ENCODE measurements around the gene TP53I13. TPM values are rescaled to one million over a fixed set of nuclear protein-coding genes. Genes with fewer than 3 reads are reported as not detected.

TP53I13 gene
- total RNA-seq, 1 donor from 2014 or later = 51.3 TPM

GRCh38 chr17:29614349-29615047, 46.0 kb downstream of the TP53I13 start:
- DNase-seq (ENCODE audit: low spot score) = no peak

- DNase-seq (ENCODE audit: low spot score) = peak; percentile 66
These were observed 46.5 kb downstream of the TP53I13 start for GRCh38 chr17:29615048-29615385.

DNA sequence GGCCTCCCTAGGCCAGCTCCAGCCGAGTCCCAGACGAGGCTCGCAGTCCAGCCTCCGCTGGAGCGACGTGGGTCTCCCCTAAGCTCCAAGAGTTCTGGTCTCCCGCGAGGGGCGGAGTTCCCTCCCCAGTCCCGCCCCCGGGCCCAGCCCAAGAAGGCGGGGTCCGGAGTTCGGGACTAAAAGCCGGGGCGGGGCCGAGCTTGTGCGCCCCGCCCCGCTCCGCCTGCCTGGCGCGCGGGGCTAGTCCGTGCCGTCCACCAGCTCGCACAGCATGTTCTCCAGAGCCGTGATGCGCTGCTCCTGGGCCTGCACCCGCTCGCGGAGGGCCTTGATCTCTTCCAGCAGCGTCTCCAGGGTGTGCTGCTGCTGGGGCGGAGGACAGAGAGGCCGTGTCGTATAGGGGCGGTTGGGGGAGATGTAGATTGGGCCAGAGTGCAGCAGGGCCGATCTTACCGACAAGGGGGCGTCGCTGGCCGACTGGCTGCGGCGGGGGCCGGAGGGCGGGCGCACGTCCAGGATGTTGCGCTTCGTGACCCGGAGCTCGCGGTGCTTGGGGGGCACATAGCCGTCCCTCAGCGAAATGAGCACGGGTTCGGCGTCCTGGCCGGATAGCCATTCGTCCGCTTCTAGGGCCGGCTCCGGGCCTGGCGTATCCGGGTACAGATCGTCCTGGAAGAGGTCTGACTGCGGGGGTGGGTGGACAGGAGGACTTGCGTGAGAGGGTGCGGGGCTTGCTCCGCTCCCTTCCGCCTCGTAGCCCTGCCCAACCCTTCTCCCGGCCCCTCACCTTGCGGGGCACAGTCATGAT, 47.2 kb downstream of the TP53I13 start:
- peak; percentile 92 for DNase-seq (ENCODE audit: low spot score)

DNA sequence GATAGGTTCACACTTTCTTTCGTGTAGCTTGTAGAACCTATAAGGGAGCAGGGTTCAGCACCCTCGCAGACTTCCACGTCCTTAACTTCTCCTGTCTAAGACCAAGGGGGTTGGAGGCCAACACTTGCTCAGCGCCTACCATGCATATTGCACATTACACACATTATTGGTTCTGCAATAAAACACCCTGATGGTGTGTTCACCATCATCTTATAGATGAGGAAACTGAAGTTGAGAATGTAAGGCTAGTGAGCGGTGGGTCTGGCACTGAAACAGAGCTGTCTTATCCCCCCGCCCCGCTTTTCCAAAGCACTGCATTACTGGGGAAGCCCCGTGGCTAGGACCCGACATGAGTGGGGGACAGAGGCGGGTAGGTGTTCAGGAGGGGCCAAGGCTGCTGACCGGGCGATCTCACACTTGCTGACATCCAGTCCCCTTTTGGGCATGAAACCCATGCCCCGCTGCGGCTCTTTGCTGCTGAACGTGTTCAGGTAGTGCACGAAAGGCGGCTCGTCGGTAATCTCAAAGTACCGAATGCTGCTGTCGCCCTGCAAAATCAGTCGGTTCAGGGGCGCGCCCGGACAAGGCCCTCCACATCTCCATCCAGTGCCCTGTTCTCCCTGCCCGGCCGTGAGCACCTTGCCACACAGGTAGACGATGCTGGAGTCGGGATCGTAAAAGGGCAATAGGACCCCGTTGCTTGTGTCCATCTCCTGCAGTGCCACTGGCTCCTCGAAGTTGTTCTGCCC, 48.0 kb downstream of the TP53I13 start:
- DNase-seq (ENCODE audit: low spot score) = no peak

- peak; percentile 51 for DNase-seq (ENCODE audit: low spot score)
These were observed 48.6 kb downstream of the TP53I13 start for GRCh38 chr17:29617125-29617480.

DNA sequence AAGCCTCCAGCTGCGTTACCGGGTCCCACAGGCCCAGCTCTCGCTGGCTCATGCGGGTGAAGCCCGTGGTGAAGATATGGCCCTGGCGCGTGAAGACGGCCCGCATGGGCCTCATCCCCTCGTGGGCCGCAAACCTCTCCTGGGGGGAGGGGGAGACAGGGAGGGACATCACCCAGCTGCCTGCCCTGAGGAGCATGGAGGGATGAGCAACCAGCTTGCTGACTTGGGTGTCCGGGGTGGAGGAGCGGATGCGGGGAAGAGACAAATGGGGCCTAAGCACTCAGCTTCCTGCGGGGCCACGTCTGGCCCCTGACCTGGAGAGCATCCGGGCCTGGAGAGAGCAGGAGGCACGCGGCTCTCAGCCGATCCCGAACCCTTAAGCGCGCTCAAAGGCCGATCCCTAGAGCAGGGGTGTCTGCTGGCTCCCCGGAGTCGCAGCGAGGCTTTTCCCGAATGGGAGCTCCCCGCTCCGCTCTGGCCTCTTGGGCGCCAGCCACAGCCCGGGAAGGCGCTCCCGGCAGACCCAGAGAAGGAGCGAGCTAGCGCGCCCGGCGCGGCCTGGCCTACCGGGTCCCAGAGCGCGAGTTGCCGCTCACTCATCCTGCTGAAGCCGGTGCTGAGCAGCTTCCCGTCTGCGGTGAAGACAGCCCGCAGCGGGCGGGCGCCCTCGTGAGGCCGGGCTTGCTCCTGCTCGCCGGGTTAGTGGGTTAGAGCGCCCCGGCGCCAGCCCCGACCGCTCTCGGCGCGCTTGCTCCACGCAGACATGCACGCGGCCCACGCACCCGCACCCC, 49.2 kb downstream of the TP53I13 start:
- no peak for DNase-seq (ENCODE audit: low spot score)

GRCh38 chr17:29618272-29619065, 50.0 kb downstream of the TP53I13 start:
- no peak for DNase-seq (ENCODE audit: low spot score)

- DNase-seq (ENCODE audit: low spot score) = no peak
These were observed 50.8 kb downstream of the TP53I13 start for GRCh38 chr17:29619251-29619650.

DNA sequence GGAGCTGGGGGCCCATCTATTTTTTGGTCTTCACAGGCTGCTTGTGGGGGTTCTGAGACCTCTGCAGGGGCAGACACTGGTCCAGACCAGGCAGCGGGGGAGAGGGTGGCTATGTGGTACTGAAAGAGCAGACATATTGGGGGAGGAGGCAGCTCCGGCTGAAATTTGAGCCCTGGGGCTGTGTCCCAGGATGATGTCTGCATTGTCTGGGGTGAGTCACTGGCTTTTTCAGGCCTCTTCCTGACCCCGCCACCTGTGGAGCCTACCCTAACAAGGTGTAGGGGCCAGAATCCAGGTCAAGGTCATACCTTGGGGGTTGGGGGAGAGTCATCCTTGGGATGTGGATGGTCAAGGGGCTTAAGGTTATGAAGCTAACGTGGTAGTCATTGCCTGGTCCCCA, 51.8 kb downstream of the TP53I13 start:
- DNase-seq (ENCODE audit: low spot score) = no peak

- no peak for DNase-seq (ENCODE audit: low spot score)
These were observed 52.4 kb downstream of the TP53I13 start for GRCh38 chr17:29620779-29621500.

DNA sequence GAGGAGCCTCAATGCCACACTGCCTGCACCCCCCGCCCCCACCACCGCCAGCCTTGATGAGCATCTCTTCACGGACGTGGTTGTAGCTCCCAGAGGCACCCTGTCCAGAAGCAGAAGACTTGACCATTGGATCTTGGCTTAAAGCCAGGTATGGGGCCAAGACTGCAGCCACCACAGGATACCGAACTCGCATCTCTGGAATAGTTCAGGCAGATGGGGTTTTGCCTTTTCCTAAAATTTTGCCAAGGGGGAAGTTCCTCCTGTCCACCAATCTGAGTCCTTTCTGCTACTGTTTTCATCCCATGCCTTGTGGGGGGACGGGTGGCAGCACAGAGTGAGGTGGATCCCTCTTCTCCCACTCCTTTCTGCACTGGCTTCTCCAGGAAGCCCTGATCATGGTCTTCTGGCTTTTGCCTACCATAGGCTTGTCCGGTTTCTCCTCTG, 53.3 kb downstream of the TP53I13 start:
- no peak for DNase-seq (ENCODE audit: low spot score)

Other genes starting within 250 kb of the TP53I13 start
- 84.7 TPM for gene TAOK1, start 178.3 kb upstream of the TP53I13 start, total RNA-seq (ENCODE audit: insufficient read depth, low replicate concordance)
- gene ABHD15, start 1.7 kb upstream of the TP53I13 start, total RNA-seq (ENCODE audit: insufficient read depth, low replicate concordance) = 3.1 TPM
- gene GIT1, start 20.9 kb downstream of the TP53I13 start, total RNA-seq (ENCODE audit: insufficient read depth, low replicate concordance) = 1.9 TPM
- 3.6 TPM for gene ANKRD13B, start 24.4 kb downstream of the TP53I13 start, total RNA-seq (ENCODE audit: insufficient read depth, low replicate concordance)
- gene CORO6, start 54.2 kb downstream of the TP53I13 start, total RNA-seq (ENCODE audit: insufficient read depth, low replicate concordance) = 1.9 TPM